ENCODE measurements around the gene TMEM151B.

DNA sequence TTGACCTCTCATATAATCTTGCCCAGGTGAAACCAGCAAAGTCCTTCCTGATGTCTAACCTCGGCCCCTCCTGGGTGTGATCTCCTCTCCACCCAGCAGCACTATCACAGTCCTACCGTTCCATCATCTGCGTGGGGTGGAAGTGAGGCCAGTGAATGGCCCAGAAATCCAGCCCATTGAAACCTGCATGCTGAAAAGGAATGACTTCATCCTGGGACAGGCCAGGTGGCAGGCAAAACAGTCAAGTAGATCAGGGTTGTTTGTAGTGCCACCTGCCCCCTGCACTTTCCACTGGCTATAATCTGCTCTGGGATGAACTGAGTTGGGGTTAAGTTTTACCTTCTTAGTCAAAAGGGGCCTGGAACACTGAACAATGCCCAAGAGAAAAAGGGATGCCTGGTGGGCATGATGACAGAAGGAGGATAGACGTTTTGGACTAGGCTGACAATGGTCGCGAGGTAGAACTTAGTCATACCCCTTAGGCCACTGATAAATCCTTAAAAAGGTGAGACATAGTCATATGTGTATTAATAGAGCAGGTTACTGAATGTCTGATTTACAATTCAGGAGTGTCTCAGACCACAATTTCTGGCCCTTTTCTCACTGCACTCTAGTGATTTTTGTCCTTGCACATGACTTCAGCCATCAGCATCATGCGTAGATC lies 31.4 kb upstream of the TMEM151B start:
- TF ChIP-seq, protein P1, sequence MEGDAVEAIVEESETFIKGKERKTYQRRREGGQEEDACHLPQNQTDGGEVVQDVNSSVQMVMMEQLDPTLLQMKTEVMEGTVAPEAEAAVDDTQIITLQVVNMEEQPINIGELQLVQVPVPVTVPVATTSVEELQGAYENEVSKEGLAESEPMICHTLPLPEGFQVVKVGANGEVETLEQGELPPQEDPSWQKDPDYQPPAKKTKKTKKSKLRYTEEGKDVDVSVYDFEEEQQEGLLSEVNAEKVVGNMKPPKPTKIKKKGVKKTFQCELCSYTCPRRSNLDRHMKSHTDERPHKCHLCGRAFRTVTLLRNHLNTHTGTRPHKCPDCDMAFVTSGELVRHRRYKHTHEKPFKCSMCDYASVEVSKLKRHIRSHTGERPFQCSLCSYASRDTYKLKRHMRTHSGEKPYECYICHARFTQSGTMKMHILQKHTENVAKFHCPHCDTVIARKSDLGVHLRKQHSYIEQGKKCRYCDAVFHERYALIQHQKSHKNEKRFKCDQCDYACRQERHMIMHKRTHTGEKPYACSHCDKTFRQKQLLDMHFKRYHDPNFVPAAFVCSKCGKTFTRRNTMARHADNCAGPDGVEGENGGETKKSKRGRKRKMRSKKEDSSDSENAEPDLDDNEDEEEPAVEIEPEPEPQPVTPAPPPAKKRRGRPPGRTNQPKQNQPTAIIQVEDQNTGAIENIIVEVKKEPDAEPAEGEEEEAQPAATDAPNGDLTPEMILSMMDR (IDR thresholded peaks at IDR 0.05): no peak
- TF ChIP-seq POLR2A (IDR thresholded peaks at IDR 0.05) (no peak), POLR2AphosphoS5 (IDR thresholded peaks at IDR 0.05) (no peak)

Data from upper lobe of left lung (tissue), 4 donors.